ENCODE measurements around the gene SMOC2. TPM values are rescaled to one million over a fixed set of nuclear protein-coding genes. Genes with fewer than 3 reads are reported as not detected.
"Not testable (repeated sequence)": the region's sequence is repeated elsewhere in the genome, so short reads cannot be mapped to it uniquely, and the experiment has no call there.

The SMOC2 gene
- total RNA-seq, 4 donors from 2014 or later, result 5.8 to 14.5 (median 9.0) TPM

DNA sequence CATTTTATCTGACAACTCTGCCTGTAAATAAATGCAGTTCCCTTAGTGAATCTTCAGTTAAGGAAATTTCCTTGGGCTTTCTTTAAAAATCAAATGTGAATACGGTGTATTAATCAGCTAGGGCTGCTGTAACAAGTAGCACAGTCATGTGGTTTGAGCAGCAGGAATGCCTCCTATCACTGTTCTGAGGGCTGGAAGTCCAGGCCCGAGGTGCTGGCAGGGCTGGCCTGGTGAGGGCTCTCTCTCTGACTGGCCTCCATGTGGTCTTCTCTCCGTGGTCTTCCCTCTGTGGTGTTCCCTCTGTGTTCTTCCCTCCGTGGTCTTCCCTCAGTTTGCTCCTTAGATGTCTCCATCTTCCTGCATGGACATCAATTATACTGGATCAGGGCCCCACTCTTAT is 124.1 kb downstream of the SMOC2 start:
- H3K36me3 ChIP-seq, result no peaks in the 10 kb centered on the region
- in situ Hi-C loops (cut with MboI; ENCODE audit: low pct_ligation_motif_present in 1 of 4, low pct_unique_long_range_greater_than_20kb in 1 of 4, low sequenced_read_pairs in 3 of 4) (no loop called here), intact Hi-C loops (cut with DNase I; ENCODE audit: low total_unique reads) (loop anchor here (5.0 kb wide), 1 partner anchor 1497 kb away; no protein-coding TSS in a partner anchor)
- no peak overlapping the region for H3K4me3 ChIP-seq
- no peaks in the 10 kb centered on the region for H3K9me3 ChIP-seq
- H3K27me3 ChIP-seq, result no peaks in the 10 kb centered on the region
- WGBS, 2 donors (ENCODE audit: low coverage in 1 of 2), result 76 to 78% methylated on average over 2 to 4 of the region's 4 CpGs
- no peaks in the 10 kb centered on the region for H3K4me1 ChIP-seq
- DNase-seq, result no peak
- H3K27ac ChIP-seq, result no peak overlapping the region
- TF ChIP-seq CTCF (IDR thresholded peaks at IDR 0.05) (no peak), EP300 (IDR thresholded peaks at IDR 0.05; ENCODE audit: low read depth) (no peak), POLR2A (IDR thresholded peaks at IDR 0.05) (no peak), POLR2AphosphoS5 (IDR thresholded peaks at IDR 0.05) (no peak)

DNA sequence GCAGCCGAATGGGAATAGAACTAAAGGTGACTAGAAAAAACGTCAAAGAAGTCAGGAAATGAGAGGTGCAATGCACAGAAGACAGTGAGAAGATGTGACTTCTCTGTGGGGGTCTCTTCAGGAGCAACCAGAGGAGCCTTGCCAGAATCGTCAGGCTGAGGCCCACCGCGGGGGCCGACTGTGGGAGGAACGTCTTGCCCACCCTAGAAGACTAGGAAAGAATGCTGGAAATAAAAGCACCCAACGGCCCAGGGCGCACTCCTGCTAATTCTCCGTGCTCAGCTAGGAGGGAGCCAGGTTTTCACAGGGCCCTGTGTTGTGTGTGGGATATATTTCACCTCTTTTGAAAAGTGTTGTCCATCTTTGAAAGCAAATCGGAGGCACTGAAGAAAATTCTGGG is 129.2 kb downstream of the SMOC2 start:
- 81 to 82% methylated on average over 11 of the region's 11 CpGs for WGBS, 2 donors (ENCODE audit: low coverage in 1 of 2)
- Histone ChIP-seq H3K4me3 (no peak overlapping the region), H3K27me3 (no peaks in the 10 kb centered on the region), H3K27ac (no peak overlapping the region), H3K36me3 (no peaks in the 10 kb centered on the region), H3K9me3 (no peaks in the 10 kb centered on the region), H3K4me1 (peaks cover 0 to 2% (median 1%) of the 10 kb centered on the region in 4 donors)
- intact Hi-C loops (cut with DNase I; ENCODE audit: low total_unique reads), result loop anchor here (10.0 kb wide), 1 partner anchor 65 kb away; no protein-coding TSS in a partner anchor
- in situ Hi-C loops (cut with MboI; ENCODE audit: low pct_ligation_motif_present in 1 of 4, low pct_unique_long_range_greater_than_20kb in 1 of 4, low sequenced_read_pairs in 3 of 4), result no loop called here
- TF ChIP-seq CTCF (IDR thresholded peaks at IDR 0.05) (no peak), POLR2AphosphoS5 (IDR thresholded peaks at IDR 0.05) (no peak), EP300 (IDR thresholded peaks at IDR 0.05; ENCODE audit: low read depth) (no peak), POLR2A (IDR thresholded peaks at IDR 0.05) (no peak)
- DNase-seq, result no peak

- Histone ChIP-seq H3K36me3 (no peaks in the 10 kb centered on the region), H3K27me3 (no peaks in the 10 kb centered on the region), H3K9me3 (no peaks in the 10 kb centered on the region), H3K27ac (no peak overlapping the region), H3K4me1 (peaks cover 0 to 5% (median 2%) of the 10 kb centered on the region in 4 donors), H3K4me3 (no peak overlapping the region)
- 93 to 94% methylated on average over 7 to 19 of the region's 19 CpGs for WGBS, 2 donors (ENCODE audit: low coverage in 1 of 2)
- DNase-seq, result no peak
- in situ Hi-C loops (cut with MboI; ENCODE audit: low pct_ligation_motif_present in 1 of 4, low pct_unique_long_range_greater_than_20kb in 1 of 4, low sequenced_read_pairs in 3 of 4) (no loop called here), intact Hi-C loops (cut with DNase I; ENCODE audit: low total_unique reads) (loop anchor here (10.0 kb wide), 1 partner anchor 64 kb away; no protein-coding TSS in a partner anchor)
- TF ChIP-seq CTCF (IDR thresholded peaks at IDR 0.05) (no peak), POLR2A (IDR thresholded peaks at IDR 0.05) (no peak), POLR2AphosphoS5 (IDR thresholded peaks at IDR 0.05) (no peak), EP300 (IDR thresholded peaks at IDR 0.05; ENCODE audit: low read depth) (no peak)
These were observed 130.3 kb downstream of the SMOC2 start for GRCh38 chr6:168571268-168571667.

DNA sequence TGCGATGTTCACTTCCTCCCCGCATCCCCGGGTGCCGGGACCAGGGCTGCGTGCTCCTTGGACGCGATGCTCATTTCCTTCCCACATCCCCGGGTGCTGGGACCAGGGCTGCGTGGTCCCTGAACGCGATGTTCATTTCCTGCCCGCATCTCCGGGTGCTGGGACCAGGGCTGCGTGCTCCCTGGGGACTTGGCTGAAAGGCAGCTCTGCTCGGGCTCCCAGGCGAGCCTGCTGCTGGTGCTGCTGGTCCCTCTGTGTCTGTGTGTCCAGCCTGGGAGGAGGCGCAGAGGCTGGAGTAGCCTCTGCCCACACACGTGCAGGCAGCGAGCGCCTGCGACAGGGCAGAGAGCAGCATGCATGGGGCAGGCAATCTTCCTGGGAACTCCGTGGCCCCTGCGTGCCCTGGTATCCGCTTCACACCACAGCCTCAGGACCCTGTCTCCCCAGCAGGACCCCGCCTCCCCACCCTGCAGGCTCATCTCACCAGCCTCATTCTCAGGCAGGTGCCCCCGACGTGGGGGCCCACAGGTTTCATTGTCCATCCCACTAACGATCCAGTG is 132.4 kb downstream of the SMOC2 start:
- H3K36me3 ChIP-seq; H3K27ac ChIP-seq; H3K4me1 ChIP-seq; in situ Hi-C loops (cut with MboI; ENCODE audit: low pct_ligation_motif_present in 1 of 4, low pct_unique_long_range_greater_than_20kb in 1 of 4, low sequenced_read_pairs in 3 of 4); DNase-seq; H3K27me3 ChIP-seq; H3K9me3 ChIP-seq; H3K4me3 ChIP-seq: not testable (repeated sequence)
- 88 to 91% methylated on average over 8 to 22 of the region's 28 CpGs for WGBS, 2 donors (ENCODE audit: low coverage in 1 of 2)
- intact Hi-C loops (cut with DNase I; ENCODE audit: low total_unique reads), result loop anchor here (10.0 kb wide), 1 partner anchor 61 kb away; no protein-coding TSS in a partner anchor
